Chondrocyte (in vitro differentiated cells): Measurements from ENCODE around the gene SLC27A4. TPM values are rescaled to one million over a fixed set of nuclear protein-coding genes. Genes with fewer than 3 reads are reported as not detected.

Experiments
- DNase-seq: peaks from one replicate; pipeline ENCODE4 v3.0.0; 2021; ENCODE audit warnings: mixed read lengths, low spot score
- H3K27ac Mint-ChIP-seq: one replicate; pipeline ENCODE4 v1.8.0; 2021; ENCODE audit warnings: mild to moderate bottlenecking, moderate library complexity, mixed read lengths; ENCODE audit not compliant: unreplicated experiment
- H3K27me3 Mint-ChIP-seq: 2 replicates; pipeline ENCODE4 v1.8.0; 2021; ENCODE audit warnings: low read depth, mixed read lengths
- H3K36me3 Mint-ChIP-seq: 2 replicates; pipeline ENCODE4 v1.8.0; 2021; ENCODE audit warnings: low read depth, mixed read lengths
- H3K4me1 Mint-ChIP-seq: 2 replicates; pipeline ENCODE4 v1.8.0; 2021; ENCODE audit warnings: low read depth, mild to moderate bottlenecking, mixed read lengths
- H3K4me3 Mint-ChIP-seq: one replicate; pipeline ENCODE4 v1.8.0; 2021; ENCODE audit warnings: mild to moderate bottlenecking, moderate library complexity, mixed read lengths; ENCODE audit not compliant: unreplicated experiment
- H3K9me3 Mint-ChIP-seq: 2 replicates; pipeline ENCODE4 v1.8.0; 2021; ENCODE audit warnings: low read depth, mixed read lengths
- total RNA-seq: library from RNA; stranded (reverse); gene quantifications from 3 replicates; pipeline ENCODE4 v1.2.1, GENCODE V29; 2021
- TF ChIP-seq, protein P1 (sequence below): fragments of 200-600 bp; sonication (generic); IDR thresholded peaks from 2 replicates; pipeline ENCODE4 v1.5.0; 2021; ENCODE audit warnings: antibody characterized with exemption, mild to moderate bottlenecking, moderate library complexity

Gene SLC27A4
- total RNA-seq, 1 donor from 2014 or later: 42.1 TPM

DNA sequence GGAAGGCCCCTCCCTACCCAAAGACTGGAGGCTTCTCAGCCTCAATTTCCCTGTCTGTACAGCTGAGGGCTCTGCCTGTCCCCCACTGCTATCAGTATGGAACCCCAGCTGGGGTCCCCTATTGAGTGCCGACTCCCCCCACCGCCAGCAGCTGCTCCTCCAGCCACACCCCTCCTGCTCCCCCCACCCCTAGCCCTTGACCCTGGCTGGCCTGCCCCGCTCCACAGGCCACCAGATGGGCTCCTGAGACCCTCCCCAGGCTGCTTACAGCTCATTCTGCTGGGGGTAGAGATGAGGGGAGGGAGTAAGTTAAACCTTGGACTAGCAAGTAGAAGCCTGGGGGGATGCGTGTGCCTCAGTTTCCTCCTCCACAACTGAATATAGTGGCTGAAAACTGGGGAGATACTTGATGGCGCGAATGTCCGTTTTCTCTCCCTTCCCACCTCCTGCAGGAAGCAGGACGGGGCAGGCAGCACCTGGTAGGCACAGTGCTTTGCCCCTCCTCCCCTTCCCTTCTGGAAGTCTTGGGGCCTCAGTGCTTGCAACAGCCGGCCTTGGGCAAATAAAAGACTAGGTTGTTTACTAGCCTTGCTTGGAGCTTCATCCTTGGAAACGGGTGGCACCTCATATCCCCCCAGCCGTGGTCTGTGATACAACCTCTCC lies 50.0 kb downstream of the SLC27A4 start:
- TF ChIP-seq, protein P1, sequence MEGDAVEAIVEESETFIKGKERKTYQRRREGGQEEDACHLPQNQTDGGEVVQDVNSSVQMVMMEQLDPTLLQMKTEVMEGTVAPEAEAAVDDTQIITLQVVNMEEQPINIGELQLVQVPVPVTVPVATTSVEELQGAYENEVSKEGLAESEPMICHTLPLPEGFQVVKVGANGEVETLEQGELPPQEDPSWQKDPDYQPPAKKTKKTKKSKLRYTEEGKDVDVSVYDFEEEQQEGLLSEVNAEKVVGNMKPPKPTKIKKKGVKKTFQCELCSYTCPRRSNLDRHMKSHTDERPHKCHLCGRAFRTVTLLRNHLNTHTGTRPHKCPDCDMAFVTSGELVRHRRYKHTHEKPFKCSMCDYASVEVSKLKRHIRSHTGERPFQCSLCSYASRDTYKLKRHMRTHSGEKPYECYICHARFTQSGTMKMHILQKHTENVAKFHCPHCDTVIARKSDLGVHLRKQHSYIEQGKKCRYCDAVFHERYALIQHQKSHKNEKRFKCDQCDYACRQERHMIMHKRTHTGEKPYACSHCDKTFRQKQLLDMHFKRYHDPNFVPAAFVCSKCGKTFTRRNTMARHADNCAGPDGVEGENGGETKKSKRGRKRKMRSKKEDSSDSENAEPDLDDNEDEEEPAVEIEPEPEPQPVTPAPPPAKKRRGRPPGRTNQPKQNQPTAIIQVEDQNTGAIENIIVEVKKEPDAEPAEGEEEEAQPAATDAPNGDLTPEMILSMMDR: no peak
- peaks cover 26% of the 10 kb centered on the region for H3K36me3 Mint-ChIP-seq
- no peak for DNase-seq
- H3K4me3 Mint-ChIP-seq: no peak overlapping the region
- H3K27ac Mint-ChIP-seq: no peak overlapping the region
- no peaks in the 10 kb centered on the region for H3K4me1 Mint-ChIP-seq
- peaks cover 3% of the 10 kb centered on the region for H3K27me3 Mint-ChIP-seq
- no peaks in the 10 kb centered on the region for H3K9me3 Mint-ChIP-seq

DNA sequence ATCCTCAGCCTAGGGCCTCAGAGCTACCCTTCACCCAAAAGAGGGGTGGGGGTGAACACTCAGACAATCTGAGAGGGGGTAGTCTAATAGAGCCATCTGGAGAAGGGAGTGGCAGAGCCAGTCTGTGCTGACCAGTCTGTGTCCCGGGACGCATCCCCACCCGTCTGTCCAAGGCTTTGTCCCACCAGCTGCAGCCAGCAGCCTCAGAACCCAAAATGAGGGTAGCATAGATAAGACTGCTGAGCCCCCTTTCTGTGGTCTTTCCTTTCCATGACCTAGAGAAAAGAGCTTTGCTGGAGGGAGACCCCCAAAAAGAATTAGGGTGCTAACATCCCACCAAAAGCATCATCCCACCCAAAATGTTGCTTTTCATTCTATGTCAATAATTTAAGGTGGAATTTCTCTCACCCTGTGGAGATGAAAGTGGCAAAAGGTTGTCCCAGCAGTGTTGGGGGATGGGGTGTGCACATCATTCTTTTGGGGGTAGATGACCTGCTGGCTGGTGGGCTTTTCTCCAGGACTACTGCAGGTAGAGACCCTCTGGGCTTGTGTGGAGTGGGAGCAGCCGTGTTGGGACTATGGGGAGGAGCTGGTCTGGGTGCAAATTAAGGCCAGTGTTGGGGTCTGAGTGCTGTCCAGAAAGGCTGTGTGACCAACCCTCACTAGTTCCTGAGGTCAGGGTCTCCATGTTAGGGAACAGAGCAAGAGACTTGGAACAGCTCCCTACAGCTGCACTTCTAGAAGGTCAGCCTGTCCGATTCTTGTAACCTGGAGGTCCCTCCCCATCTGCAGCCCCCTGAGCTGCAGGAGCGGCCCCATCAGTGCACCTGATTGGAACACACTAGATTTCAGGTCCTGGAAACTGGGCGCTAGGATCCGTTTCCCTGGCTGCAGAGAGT lies 50.7 kb downstream of the SLC27A4 start:
- Mint-ChIP-seq H3K9me3 (no peaks in the 10 kb centered on the region), H3K27me3 (peaks cover 3% of the 10 kb centered on the region), H3K36me3 (peaks cover 25% of the 10 kb centered on the region), H3K27ac (no peak overlapping the region), H3K4me1 (no peaks in the 10 kb centered on the region), H3K4me3 (no peak overlapping the region)
- TF ChIP-seq, protein P1: no peak
- DNase-seq: no peak

DNA sequence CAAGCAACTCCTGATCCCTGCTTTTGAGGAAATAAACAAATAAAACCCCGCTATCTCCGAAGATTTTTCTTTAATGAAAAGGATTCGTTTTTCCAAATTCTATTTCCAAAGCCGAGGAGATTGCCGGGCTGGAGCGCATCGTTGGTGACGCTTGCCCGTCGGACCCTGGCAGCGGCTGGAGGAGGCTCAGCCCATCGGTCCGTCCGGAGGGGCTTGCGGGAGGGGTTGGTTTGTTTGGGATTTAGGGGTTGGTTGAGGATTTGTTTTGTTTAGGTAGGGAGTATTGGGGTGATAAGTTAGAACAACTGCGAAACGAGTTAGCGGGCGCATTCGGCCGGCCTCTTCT lies 51.6 kb downstream of the SLC27A4 start:
- TF ChIP-seq, protein P1: no peak
- Mint-ChIP-seq H3K27me3 (peaks cover 6% of the 10 kb centered on the region), H3K9me3 (no peaks in the 10 kb centered on the region), H3K27ac (no peak overlapping the region), H3K4me1 (peaks cover 2% of the 10 kb centered on the region), H3K4me3 (no peak overlapping the region), H3K36me3 (peaks cover 23% of the 10 kb centered on the region)
- no peak for DNase-seq

DNA sequence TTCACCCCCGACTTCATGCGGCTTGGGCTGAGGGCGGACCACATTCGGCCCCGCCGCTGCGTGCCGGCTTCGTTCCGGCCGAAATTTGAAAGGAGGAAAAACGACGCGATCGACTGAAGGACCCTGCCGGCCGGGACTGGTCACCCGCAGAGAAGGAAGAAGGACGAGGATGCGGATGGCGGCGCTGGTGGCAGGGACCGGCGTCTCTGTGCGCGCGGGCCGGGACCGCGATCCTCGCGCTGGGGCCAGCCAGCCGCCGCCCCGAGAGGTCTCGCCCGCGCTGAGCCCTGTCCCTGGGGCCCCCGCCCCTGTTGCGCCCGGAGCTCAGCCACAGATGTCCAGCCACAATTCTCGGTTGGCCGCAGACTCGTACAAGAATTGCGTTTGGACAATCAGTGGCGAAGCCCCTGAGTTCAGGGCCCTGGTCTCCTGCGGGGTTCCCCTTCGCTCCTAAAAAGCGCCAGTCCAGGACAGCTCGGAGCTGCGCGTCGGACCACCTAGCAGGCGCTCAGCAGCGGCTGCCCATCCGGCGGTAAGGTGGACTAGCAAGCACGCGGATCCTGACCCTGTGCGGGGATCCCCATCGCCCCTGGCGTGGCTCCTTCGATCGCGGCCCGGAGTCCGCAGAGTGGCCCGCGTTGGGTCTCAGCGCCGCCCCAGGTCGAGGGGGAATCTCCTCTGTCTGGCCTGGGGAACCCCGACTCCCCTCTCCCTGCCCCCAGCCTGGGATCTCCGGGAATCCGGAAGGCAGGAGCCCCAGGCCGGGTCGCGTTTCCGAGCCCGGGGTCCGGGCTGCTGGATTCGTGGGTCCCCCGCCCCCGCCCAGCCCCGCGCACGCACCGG lies 52.2 kb downstream of the SLC27A4 start:
- H3K9me3 Mint-ChIP-seq: no peaks in the 10 kb centered on the region
- DNase-seq: no peak
- no peak overlapping the region for H3K4me3 Mint-ChIP-seq
- peaks cover 20% of the 10 kb centered on the region for H3K36me3 Mint-ChIP-seq
- H3K4me1 Mint-ChIP-seq: peaks cover 6% of the 10 kb centered on the region
- TF ChIP-seq, protein P1: no peak
- H3K27me3 Mint-ChIP-seq: peaks cover 11% of the 10 kb centered on the region
- no peak overlapping the region for H3K27ac Mint-ChIP-seq
